CD4-positive, alpha-beta memory T cell (primary cell): Measurements from ENCODE around the gene CORO1A. TPM values are rescaled to one million over a fixed set of nuclear protein-coding genes. Genes with fewer than 3 reads are reported as not detected.

Experiments
- CTCF ChIA-PET: fragments of 350-600 bp; sonication (Branson Sonifier 250); formaldehyde crosslinking; loops from one replicate; lab custom pipeline; 2021; ENCODE audit warnings: inconsistent platforms; ENCODE audit not compliant: partially characterized antibody; lab: Charles Lee
- POLR2A ChIA-PET: fragments of 350-600 bp; sonication (Branson Sonifier 250); formaldehyde crosslinking; loops from one replicate; lab custom pipeline; 2021; ENCODE audit not compliant: partially characterized antibody; lab: Charles Lee
- DNase-seq, 5 donors: peaks; one replicate each; pipeline versions ENCODE4 v3.0.0 to v3.0.0-alpha.2; 2020 to 2022; ENCODE audit warnings: mixed read lengths in 1 of 5
- H3K27ac ChIP-seq: one replicate; pipeline ENCODE4 v1.7.0; 2013; ENCODE audit warnings: low read depth, low read length
- H3K27me3 ChIP-seq: 2 replicates; pipeline ENCODE4 v1.7.0; 2013; ENCODE audit warnings: mild to moderate bottlenecking, low read length, moderate library complexity; ENCODE audit not compliant: insufficient read depth
- H3K36me3 ChIP-seq: 2 replicates; pipeline ENCODE4 v1.7.0; 2013; ENCODE audit warnings: mild to moderate bottlenecking, low read length, moderate library complexity; ENCODE audit not compliant: insufficient read depth
- H3K4me1 ChIP-seq: 2 replicates; pipeline ENCODE4 v1.7.0; 2013; ENCODE audit warnings: mild to moderate bottlenecking, low read length, moderate library complexity; ENCODE audit not compliant: insufficient read depth
- H3K4me3 ChIP-seq, 2 donors: one replicate each; pipeline ENCODE4 v1.7.0; 2013; ENCODE audit warnings: low read length in 2 of 2, mild to moderate bottlenecking in 1 of 2
- H3K9me3 ChIP-seq, 2 donors: one replicate each; pipeline ENCODE4 v1.7.0; 2013; ENCODE audit warnings: low read length in 2 of 2, control low read depth in 1 of 2; ENCODE audit not compliant: control insufficient read depth in 1 of 2
- H3K27ac Mint-ChIP-seq, 7 donors: one replicate each; pipeline ENCODE4 v1.8.0; 2020 to 2021; ENCODE audit warnings: mixed read lengths in 7 of 7, mild to moderate bottlenecking in 6 of 7, inconsistent platforms in 3 of 7, moderate library complexity in 3 of 7
- H3K27me3 Mint-ChIP-seq, 2 donors: one replicate each; pipeline ENCODE4 v1.8.0; 2020 to 2021; ENCODE audit warnings: mixed read lengths in 2 of 2
- H3K36me3 Mint-ChIP-seq, 2 donors: one replicate each; pipeline ENCODE4 v1.8.0; 2020 to 2021; ENCODE audit warnings: mixed read lengths in 2 of 2, inconsistent platforms in 1 of 2, mild to moderate bottlenecking in 1 of 2
- H3K4me1 Mint-ChIP-seq, 4 donors: one replicate each; pipeline ENCODE4 v1.8.0; 2020 to 2021; ENCODE audit warnings: mixed read lengths in 4 of 4, mild to moderate bottlenecking in 1 of 4
- H3K4me3 Mint-ChIP-seq, 8 donors: one replicate each; pipeline ENCODE4 v1.8.0; 2020 to 2021; ENCODE audit warnings: mixed read lengths in 8 of 8, mild to moderate bottlenecking in 7 of 8, moderate library complexity in 6 of 8, inconsistent platforms in 3 of 8
- H3K9me3 Mint-ChIP-seq, 8 donors: one replicate each; pipeline ENCODE4 v1.8.0; 2020 to 2021; ENCODE audit warnings: mixed read lengths in 8 of 8, mild to moderate bottlenecking in 5 of 8, inconsistent platforms in 3 of 8, moderate library complexity in 1 of 8
- intact Hi-C: fragments of 100-400 bp; cut with micrococcal nuclease; formaldehyde crosslinking; loops from one replicate; pipeline ENCODE4 v1.15.1; 2023
- polyA plus RNA-seq, 2 donors: library from polyadenylated mRNA; unstranded; fragments of 300-500 nt; fragmentation: Illumina TruSeq; gene quantifications; one replicate each; pipeline ENCODE4 v1.2.3, GENCODE V29; 2021
- total RNA-seq, 2 experiments: library from RNA; stranded (reverse); gene quantifications; one replicate each; pipeline ENCODE4 v1.2.3, GENCODE V29; 2021

Gene CORO1A
- total and polyA plus RNA-seq, 4 experiments from 2014 or later, result 745 to 1,230 (median 993) TPM

DNA sequence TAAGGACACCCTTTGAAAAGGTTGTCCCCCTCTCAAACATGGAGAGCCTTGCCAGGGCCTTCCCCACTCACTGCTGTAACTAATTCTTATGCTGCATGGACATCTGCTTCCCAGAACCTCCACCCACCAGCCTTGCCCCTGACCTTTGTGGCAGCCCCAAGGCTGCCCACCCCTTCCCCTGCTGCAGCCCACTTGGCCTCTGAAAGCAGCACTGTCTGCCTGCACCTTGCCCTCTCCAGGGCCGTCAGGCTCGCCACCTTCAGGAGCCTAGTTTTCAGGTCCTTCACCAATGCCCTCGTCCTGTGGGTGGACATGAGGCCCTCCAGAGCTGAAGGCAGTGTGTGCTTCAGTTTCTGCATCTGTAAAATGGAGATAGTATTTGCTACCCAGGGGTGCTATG, 2.7 kb upstream of the CORO1A start:
- H3K27me3 ChIP-seq, result no peaks in the 10 kb centered on the region
- no peak overlapping the region for H3K4me3 ChIP-seq
- Mint-ChIP-seq H3K4me3 (peak overlapping the region in 2 of 8 donors; percentile 52 to 61), H3K4me1 (peaks cover 5 to 35% (median 15%) of the 10 kb centered on the region in 4 donors), H3K36me3 (peaks cover 15 to 16% of the 10 kb centered on the region in 2 donors), H3K27me3 (no peaks in the 10 kb centered on the region), H3K9me3 (no peaks in the 10 kb centered on the region), H3K27ac (peak overlapping the region in 5 of 7 donors; percentile 55 to 79 (median 74))
- peaks cover 15% of the 10 kb centered on the region for H3K4me1 ChIP-seq
- DNase-seq, result no peak
- CTCF ChIA-PET, result interaction anchor here (0.9 to 2.3 kb wide), 2 partner anchors 38 to 88 kb away, joined by 3 to 9 read pairs; no protein-coding TSS in a partner anchor
- no peak overlapping the region for H3K27ac ChIP-seq
- POLR2A ChIA-PET, result interaction anchor here (1.1 kb wide), 1 partner anchor 57 kb away, joined by 4 read pairs; no protein-coding TSS in a partner anchor
- intact Hi-C loops, result no loop called here
- H3K9me3 ChIP-seq, result no peaks in the 10 kb centered on the region
- peaks cover 11% of the 10 kb centered on the region for H3K36me3 ChIP-seq

DNA sequence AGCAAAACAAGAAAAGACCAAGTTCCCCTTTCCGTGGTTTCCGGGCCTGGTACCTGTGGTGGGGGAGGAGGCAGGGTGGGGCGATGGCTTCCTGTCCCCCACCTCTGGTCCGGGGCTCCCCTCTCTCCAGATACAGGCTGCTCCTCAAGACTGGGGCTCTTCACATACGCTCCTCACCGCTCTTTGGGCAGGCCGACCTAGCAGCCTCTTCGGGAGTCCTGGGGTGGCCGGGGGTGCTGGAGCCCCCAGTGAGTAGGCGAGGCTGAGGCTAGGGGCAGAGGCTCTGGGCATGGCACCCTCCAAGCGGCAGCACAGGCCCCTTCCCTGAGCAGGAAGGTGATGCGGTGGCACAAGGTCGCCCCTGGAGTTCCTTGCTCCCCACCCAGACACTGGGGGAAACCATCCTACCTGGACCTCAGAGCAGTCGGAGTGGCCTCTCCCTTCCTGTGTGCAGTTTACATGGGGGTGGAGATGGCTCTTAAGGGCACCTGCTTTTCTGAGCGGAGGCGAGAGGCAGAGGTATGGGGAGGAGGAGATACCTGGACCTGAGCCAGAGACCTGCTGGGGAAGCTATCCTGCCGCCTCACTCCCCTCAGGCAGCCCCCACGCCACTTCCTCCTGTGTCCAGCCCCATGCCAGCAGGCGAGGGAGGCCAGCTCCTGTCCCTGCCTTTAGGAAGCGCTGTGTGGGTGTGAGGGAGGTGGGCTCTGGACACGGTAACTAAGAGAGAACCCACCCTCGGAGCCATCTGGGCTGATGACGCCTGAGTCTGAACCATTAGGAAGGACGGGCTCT, 891 bp downstream of the CORO1A start:
- peaks cover 29 to 36% of the 10 kb centered on the region in 2 donors for H3K36me3 Mint-ChIP-seq
- peak; percentile 89 to 93 (median 90) for DNase-seq
- intact Hi-C loops, result no loop called here
- H3K4me1 Mint-ChIP-seq, result peaks cover 15 to 59% (median 29%) of the 10 kb centered on the region in 4 donors
- H3K27ac Mint-ChIP-seq, result peak overlapping the region; percentile 96 to 99 (median 97)
- H3K4me3 Mint-ChIP-seq, result peak overlapping the region; percentile 94 to 99 (median 98)
- Histone ChIP-seq H3K4me3 (peak overlapping the region; percentile 91 to 93), H3K36me3 (peaks cover 31% of the 10 kb centered on the region), H3K9me3 (no peaks in the 10 kb centered on the region), H3K27ac (peak overlapping the region; percentile 77), H3K4me1 (peaks cover 40% of the 10 kb centered on the region), H3K27me3 (no peaks in the 10 kb centered on the region)
- POLR2A ChIA-PET, result interaction anchor here (0.6 to 7.6 kb wide), 40 partner anchors 10 to 691 kb away, joined by 3 to 292 read pairs (median 6); partner anchors contain the start of genes ALDOA, DCTPP1, FBRS and GDPD3
- no peaks in the 10 kb centered on the region for H3K9me3 Mint-ChIP-seq
- no peaks in the 10 kb centered on the region for H3K27me3 Mint-ChIP-seq
- CTCF ChIA-PET, result interaction anchor here (5.9 kb wide), 1 partner anchor 92 kb away, joined by 59 read pairs; the partner anchor contains the start of gene TBX6

DNA sequence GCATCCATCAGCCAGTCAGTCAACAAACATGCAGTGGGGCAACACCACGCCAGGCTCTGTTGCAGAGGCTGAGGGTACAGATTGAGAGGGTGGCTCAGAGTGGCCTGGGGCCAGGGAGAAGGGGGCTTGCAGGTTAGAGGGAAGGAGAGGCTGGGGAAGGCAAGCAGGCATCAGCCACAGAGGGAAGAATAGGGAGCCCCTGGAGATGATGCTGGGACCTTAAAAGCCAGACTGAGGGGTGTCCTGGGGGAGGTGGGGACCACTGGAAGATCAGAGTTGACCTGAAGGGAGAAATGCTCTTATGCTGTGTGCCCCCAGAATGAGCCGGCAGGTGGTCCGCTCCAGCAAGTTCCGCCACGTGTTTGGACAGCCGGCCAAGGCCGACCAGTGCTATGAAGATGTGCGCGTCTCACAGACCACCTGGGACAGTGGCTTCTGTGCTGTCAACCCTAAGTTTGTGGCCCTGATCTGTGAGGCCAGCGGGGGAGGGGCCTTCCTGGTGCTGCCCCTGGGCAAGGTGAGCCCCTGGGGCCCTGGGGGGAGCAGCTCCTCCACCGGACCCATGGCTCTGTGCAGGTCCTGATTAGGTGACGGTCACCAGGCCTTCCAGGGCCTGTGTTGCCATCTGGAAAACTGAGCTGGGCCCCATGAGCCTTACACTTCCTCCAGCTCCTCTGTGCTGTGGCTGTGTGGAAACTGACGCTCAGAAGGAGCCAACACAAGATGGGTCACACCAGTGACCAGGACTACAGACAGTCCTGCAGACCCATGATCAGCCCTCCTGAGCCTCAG, 1.7 kb downstream of the CORO1A start:
- peaks cover 31% of the 10 kb centered on the region for H3K36me3 ChIP-seq
- peak in 1 of 5 donors; percentile 29 for DNase-seq
- ChIA-PET POLR2A (interaction anchor here (0.6 to 7.6 kb wide), 40 partner anchors 8 to 690 kb away, joined by 3 to 292 read pairs (median 6); partner anchors contain the start of genes ALDOA, DCTPP1, GDPD3 and HIRIP3), CTCF (interaction anchor here (0.9 to 5.9 kb wide), 11 partner anchors 24 to 233 kb away, joined by 3 to 59 read pairs (median 5); partner anchors contain the start of genes MAPK3, TBC1D10B and TBX6)
- H3K9me3 ChIP-seq, result no peaks in the 10 kb centered on the region
- Mint-ChIP-seq H3K27ac (peak overlapping the region; percentile 96 to 99 (median 97)), H3K36me3 (peaks cover 29 to 36% of the 10 kb centered on the region in 2 donors), H3K9me3 (no peaks in the 10 kb centered on the region), H3K4me3 (peak overlapping the region; percentile 94 to 99 (median 98)), H3K27me3 (no peaks in the 10 kb centered on the region), H3K4me1 (peaks cover 15 to 59% (median 29%) of the 10 kb centered on the region in 4 donors)
- peak overlapping the region; percentile 91 to 93 for H3K4me3 ChIP-seq
- H3K4me1 ChIP-seq, result peaks cover 40% of the 10 kb centered on the region
- intact Hi-C loops, result no loop called here
- H3K27ac ChIP-seq, result peak overlapping the region; percentile 77
- no peaks in the 10 kb centered on the region for H3K27me3 ChIP-seq

DNA sequence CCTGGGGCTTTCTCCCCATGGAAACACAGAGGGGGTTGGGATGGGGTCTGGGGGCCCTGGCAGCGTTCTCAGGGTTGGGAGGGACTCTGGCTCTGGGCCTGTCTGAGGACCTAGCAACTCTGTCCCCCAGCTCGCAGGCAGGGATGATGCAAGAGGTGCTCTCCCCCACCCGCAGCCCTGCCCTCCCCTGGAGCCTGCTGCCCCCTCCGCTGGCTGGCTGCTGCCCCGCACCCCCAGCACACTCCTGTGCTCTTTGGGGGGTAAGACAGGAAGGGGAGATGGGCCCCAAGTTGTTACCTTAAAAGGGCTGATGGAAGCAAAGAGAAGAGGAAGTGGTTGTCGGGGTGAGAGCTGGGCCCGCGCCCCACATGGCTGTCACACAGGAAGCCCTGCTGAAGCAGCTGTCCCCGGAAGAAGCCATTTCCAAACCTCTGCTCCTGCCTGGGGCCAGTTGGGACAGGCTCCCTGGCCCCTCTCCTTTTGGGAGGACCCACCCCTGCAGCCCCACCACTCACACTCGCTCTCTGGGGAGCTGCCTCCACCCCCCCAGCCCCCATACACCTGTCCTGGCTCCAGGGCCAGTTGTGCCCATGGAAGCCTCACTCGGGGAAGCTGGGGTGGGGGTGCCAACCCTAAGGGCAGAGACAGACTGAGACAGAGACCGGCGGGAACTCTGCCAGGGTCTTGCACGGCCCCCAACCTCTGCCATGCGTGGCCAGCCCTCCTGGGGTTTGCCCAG, 2.5 kb downstream of the CORO1A start:
- ChIA-PET CTCF (interaction anchor here (0.7 to 5.9 kb wide), 13 partner anchors 25 to 232 kb away, joined by 3 to 59 read pairs (median 4); partner anchors contain the start of genes MAPK3, TBC1D10B and TBX6), POLR2A (interaction anchor here (0.5 to 7.6 kb wide), 40 partner anchors 9 to 1364 kb away, joined by 3 to 292 read pairs (median 4); partner anchors contain the start of genes ALDOA, DCTPP1, FBRS and GDPD3)
- Histone ChIP-seq H3K4me3 (peak overlapping the region; percentile 91 to 93), H3K27me3 (no peaks in the 10 kb centered on the region), H3K9me3 (no peaks in the 10 kb centered on the region), H3K27ac (peak overlapping the region; percentile 77), H3K4me1 (peaks cover 40% of the 10 kb centered on the region), H3K36me3 (peaks cover 31% of the 10 kb centered on the region)
- Mint-ChIP-seq H3K27me3 (no peaks in the 10 kb centered on the region), H3K9me3 (no peaks in the 10 kb centered on the region), H3K36me3 (peaks cover 29 to 36% of the 10 kb centered on the region in 2 donors), H3K27ac (peak overlapping the region; percentile 91 to 99 (median 97)), H3K4me3 (peak overlapping the region; percentile 94 to 99 (median 98)), H3K4me1 (peaks cover 15 to 55% (median 27%) of the 10 kb centered on the region in 4 donors)
- DNase-seq, result peak; percentile 87 to 92 (median 89)
- intact Hi-C loops, result no loop called here

DNA sequence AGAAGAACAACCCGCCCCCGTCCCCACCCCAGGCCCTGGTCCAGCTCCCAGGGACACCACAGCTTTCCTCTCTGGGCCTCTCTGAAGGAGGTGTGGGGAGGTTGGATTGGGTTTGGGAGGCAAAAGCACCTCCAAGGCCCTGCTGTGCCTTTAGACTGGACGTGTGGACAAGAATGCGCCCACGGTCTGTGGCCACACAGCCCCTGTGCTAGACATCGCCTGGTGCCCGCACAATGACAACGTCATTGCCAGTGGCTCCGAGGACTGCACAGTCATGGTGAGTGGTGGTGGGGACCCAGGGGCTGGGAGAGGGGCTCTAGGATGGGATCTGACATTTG, 3.0 kb downstream of the CORO1A start:
- H3K4me3 ChIP-seq, result peak overlapping the region; percentile 91
- Mint-ChIP-seq H3K9me3 (no peaks in the 10 kb centered on the region), H3K4me3 (peak overlapping the region; percentile 94 to 99 (median 98)), H3K27ac (peak overlapping the region; percentile 94 to 99 (median 97)), H3K36me3 (peaks cover 29 to 36% of the 10 kb centered on the region in 2 donors), H3K27me3 (no peaks in the 10 kb centered on the region), H3K4me1 (peaks cover 15 to 51% (median 25%) of the 10 kb centered on the region in 4 donors)
- peaks cover 31% of the 10 kb centered on the region for H3K36me3 ChIP-seq
- POLR2A ChIA-PET, result interaction anchor here (0.7 to 7.6 kb wide), 31 partner anchors 8 to 472 kb away, joined by 3 to 292 read pairs (median 5); partner anchors contain the start of genes ALDOA, DCTPP1, FBRS and GDPD3
- CTCF ChIA-PET, result interaction anchor here (0.7 to 5.9 kb wide), 10 partner anchors 43 to 223 kb away, joined by 3 to 59 read pairs (median 6); partner anchors contain the start of genes TBC1D10B and TBX6
- intact Hi-C loops, result no loop called here
- no peaks in the 10 kb centered on the region for H3K9me3 ChIP-seq
- H3K27ac ChIP-seq, result peak overlapping the region; percentile 77
- H3K27me3 ChIP-seq, result no peaks in the 10 kb centered on the region
- no peak for DNase-seq
- H3K4me1 ChIP-seq, result peaks cover 40% of the 10 kb centered on the region
